ENCODE data around the gene HIVEP3. TPM values are rescaled to one million over a fixed set of nuclear protein-coding genes. Genes with fewer than 3 reads are reported as not detected.

HIVEP3 gene
- total RNA-seq, 1 experiment from 2014 or later, result 0.55 TPM

DNA sequence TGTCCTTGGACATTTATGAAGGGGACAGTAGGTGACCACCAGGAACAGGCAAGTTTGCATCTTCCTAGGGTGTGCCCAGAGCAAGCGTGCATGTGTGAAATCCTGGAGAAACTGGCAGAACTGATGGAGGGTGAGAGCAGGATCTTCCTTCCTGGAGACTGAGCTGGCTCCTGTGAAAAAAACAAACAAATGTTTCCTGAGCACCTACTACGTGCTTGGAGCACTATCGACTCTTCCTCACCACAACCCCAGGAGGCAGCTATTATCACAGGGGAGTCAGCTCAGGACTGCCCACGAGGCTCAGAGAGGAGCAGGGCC lies 432.7 kb downstream of the HIVEP3 start:
- CTCF ChIA-PET, result interaction anchor here (0.9 to 7.9 kb wide), 6 partner anchors 9 to 62 kb away, joined by 3 to 84 read pairs (median 4); no protein-coding TSS in a partner anchor
- H3K4me3 Mint-ChIP-seq, result peak overlapping the region; percentile 21; the same call in 1 of the 2 replicates
- peaks cover 9% of the 10 kb centered on the region for H3K9me3 Mint-ChIP-seq
- POLR2A ChIA-PET, result no interaction called here
- H3K27ac Mint-ChIP-seq, result peak overlapping the region; percentile 55
- H3K36me3 Mint-ChIP-seq, result no peaks in the 10 kb centered on the region
- H3K27me3 Mint-ChIP-seq (ENCODE audit: low read depth), result peaks cover 14% of the 10 kb centered on the region; the same call in 1 of the 2 replicates
- ATAC-seq (no peak), DNase-seq (ENCODE audit: low spot score) (no peak)
- TF ChIP-seq, protein P1, sequence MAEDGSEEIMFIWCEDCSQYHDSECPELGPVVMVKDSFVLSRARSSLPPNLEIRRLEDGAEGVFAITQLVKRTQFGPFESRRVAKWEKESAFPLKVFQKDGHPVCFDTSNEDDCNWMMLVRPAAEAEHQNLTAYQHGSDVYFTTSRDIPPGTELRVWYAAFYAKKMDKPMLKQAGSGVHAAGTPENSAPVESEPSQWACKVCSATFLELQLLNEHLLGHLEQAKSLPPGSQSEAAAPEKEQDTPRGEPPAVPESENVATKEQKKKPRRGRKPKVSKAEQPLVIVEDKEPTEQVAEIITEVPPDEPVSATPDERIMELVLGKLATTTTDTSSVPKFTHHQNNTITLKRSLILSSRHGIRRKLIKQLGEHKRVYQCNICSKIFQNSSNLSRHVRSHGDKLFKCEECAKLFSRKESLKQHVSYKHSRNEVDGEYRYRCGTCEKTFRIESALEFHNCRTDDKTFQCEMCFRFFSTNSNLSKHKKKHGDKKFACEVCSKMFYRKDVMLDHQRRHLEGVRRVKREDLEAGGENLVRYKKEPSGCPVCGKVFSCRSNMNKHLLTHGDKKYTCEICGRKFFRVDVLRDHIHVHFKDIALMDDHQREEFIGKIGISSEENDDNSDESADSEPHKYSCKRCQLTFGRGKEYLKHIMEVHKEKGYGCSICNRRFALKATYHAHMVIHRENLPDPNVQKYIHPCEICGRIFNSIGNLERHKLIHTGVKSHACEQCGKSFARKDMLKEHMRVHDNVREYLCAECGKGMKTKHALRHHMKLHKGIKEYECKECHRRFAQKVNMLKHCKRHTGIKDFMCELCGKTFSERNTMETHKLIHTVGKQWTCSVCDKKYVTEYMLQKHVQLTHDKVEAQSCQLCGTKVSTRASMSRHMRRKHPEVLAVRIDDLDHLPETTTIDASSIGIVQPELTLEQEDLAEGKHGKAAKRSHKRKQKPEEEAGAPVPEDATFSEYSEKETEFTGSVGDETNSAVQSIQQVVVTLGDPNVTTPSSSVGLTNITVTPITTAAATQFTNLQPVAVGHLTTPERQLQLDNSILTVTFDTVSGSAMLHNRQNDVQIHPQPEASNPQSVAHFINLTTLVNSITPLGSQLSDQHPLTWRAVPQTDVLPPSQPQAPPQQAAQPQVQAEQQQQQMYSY (CRISPR knock-in tag; IDR thresholded peaks at IDR 0.05), result peak; percentile 57
- TF ChIP-seq ZNF263 (CRISPR knock-in tag; IDR thresholded peaks at IDR 0.05; ENCODE audit: low read depth) (0 out of 2 replicates have a peak, but pooled peaks have one; percentile 50), ELF4 (CRISPR knock-in tag; IDR thresholded peaks at IDR 0.05; ENCODE audit: low read depth) (no peak)
- H3K4me1 Mint-ChIP-seq, result peaks cover 44% of the 10 kb centered on the region

DNA sequence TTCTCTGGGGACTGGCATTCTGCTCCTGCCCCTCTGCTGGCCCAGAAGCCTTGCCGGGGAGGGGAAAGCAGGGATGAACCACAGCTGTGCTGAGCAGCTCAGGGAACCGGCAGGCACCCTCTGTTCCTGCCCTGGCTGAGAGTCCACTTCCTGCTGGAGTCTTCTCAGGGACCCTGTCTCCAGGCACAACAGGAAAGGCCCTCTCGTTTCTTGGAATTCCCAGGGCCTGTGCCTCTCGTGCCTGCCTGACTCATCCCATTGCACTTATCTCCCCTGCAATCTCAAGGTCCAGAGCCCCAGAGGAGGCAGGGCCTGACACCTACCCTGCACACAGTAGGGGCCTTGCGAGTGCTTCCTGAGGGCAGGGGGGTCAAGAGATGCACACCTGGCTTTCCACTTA lies 433.1 kb downstream of the HIVEP3 start:
- Mint-ChIP-seq H3K27me3 (ENCODE audit: low read depth) (peaks cover 14% of the 10 kb centered on the region; the same call in 1 of the 2 replicates), H3K4me1 (peaks cover 44% of the 10 kb centered on the region), H3K9me3 (peaks cover 9% of the 10 kb centered on the region), H3K4me3 (no peak overlapping the region), H3K27ac (no peak overlapping the region), H3K36me3 (no peaks in the 10 kb centered on the region)
- ChIA-PET POLR2A (no interaction called here), CTCF (interaction anchor here (0.9 to 7.9 kb wide), 5 partner anchors 9 to 62 kb away, joined by 3 to 84 read pairs (median 5); no protein-coding TSS in a partner anchor)
- no peak for TF ChIP-seq CREB1 (CRISPR knock-in tag; IDR thresholded peaks at IDR 0.05)
- TF ChIP-seq FOXP1 (CRISPR knock-in tag; IDR thresholded peaks at IDR 0.05; ENCODE audit: borderline replicate concordance), result no peak
- DNase-seq (ENCODE audit: low spot score) (no peak), ATAC-seq (no peak)

DNA sequence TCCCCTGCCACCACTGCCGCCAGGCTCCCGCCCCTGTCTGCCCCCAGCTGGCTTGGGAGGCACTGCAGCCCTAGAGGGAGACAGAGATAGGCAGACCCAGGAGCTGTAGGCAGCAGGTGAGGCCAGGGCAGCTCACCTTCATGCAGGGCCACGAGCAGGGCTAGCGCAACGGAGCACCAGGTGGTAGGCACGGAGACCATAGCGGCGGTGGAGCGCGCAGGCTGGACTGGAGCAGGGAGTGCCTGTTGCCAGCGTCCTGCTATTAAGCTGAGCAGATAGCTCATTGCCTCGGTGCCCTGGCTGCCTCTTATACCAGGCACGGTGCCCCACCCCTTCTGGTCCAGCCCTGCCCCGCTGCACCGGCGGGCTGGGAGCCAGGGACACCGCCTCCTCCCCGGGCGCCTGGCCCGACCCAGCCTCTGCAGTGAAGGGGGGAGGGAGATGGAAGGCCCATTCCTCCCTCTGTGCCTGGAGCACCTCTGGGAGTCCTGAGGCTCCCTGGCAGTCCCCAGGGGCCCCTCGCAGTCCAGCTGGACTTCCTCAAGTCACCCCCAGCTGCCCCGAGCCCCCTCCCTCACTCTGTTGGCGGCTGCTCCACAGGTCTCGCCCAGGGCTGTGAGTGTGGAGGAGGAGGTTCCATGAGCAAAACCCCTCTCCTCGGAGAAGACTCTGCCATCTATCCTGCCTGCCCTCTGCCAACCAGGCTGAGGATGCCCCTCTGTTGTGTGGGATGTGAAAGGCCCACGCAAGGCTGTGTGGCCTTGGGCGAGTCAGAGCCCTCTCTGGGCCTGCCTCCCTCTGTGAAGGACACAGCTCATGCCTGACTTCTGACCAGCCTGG lies 434.1 kb downstream of the HIVEP3 start, which contains the start of gene EDN2:
Gene EDN2, minus strand, starts transcription at position 282 of the 840 bp plus-strand sequence. Its CDS starts 82 bp downstream, at position 200.
- peaks cover 14% of the 10 kb centered on the region; the same call in 1 of the 2 replicates for H3K27me3 Mint-ChIP-seq (ENCODE audit: low read depth)
- DNase-seq (ENCODE audit: low spot score), result peak; percentile 55
- no peak within 1 kb of the TSS for H3K4me3 Mint-ChIP-seq
- H3K36me3 Mint-ChIP-seq, result no peaks in the 10 kb centered on the region
- H3K4me1 Mint-ChIP-seq, result peaks cover 44% of the 10 kb centered on the region
- ATAC-seq, result peak; percentile 65
- ChIA-PET CTCF (interaction anchor here (0.6 to 7.9 kb wide), 25 partner anchors 7 to 207 kb away, joined by 3 to 84 read pairs (median 4); no protein-coding TSS in a partner anchor), POLR2A (no interaction called here)
- peaks cover 4% of the 10 kb centered on the region for H3K9me3 Mint-ChIP-seq
- H3K27ac Mint-ChIP-seq, result no peak within 1 kb of the TSS
- TF ChIP-seq, protein P2, sequence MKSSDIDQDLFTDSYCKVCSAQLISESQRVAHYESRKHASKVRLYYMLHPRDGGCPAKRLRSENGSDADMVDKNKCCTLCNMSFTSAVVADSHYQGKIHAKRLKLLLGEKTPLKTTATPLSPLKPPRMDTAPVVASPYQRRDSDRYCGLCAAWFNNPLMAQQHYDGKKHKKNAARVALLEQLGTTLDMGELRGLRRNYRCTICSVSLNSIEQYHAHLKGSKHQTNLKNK (CRISPR knock-in tag; IDR thresholded peaks at IDR 0.05), result no peak
- TF ChIP-seq MYBL2 (CRISPR knock-in tag; IDR thresholded peaks at IDR 0.05) (no peak), FOXP4 (CRISPR knock-in tag; IDR thresholded peaks at IDR 0.05) (no peak), ELF4 (CRISPR knock-in tag; IDR thresholded peaks at IDR 0.05; ENCODE audit: low read depth) (no peak), GABPB1 (CRISPR knock-in tag; IDR thresholded peaks at IDR 0.05) (no peak), ZNF232 (CRISPR knock-in tag; IDR thresholded peaks at IDR 0.05) (no peak), TEAD4 (CRISPR knock-in tag; IDR thresholded peaks at IDR 0.05) (no peak)
- TF ChIP-seq, protein P3, sequence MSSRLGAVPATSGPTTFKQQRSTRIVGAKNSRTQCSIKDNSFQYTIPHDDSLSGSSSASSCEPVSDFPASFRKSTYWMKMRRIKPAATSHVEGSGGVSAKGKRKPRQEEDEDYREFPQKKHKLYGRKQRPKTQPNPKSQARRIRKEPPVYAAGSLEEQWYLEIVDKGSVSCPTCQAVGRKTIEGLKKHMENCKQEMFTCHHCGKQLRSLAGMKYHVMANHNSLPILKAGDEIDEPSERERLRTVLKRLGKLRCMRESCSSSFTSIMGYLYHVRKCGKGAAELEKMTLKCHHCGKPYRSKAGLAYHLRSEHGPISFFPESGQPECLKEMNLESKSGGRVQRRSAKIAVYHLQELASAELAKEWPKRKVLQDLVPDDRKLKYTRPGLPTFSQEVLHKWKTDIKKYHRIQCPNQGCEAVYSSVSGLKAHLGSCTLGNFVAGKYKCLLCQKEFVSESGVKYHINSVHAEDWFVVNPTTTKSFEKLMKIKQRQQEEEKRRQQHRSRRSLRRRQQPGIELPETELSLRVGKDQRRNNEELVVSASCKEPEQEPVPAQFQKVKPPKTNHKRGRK (CRISPR knock-in tag; IDR thresholded peaks at IDR 0.05; ENCODE audit: borderline replicate concordance), result no peak
- TF ChIP-seq, protein P4, sequence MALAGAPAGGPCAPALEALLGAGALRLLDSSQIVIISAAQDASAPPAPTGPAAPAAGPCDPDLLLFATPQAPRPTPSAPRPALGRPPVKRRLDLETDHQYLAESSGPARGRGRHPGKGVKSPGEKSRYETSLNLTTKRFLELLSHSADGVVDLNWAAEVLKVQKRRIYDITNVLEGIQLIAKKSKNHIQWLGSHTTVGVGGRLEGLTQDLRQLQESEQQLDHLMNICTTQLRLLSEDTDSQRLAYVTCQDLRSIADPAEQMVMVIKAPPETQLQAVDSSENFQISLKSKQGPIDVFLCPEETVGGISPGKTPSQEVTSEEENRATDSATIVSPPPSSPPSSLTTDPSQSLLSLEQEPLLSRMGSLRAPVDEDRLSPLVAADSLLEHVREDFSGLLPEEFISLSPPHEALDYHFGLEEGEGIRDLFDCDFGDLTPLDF (CRISPR knock-in tag; IDR thresholded peaks at IDR 0.05), result no peak
- TF ChIP-seq, protein P5, sequence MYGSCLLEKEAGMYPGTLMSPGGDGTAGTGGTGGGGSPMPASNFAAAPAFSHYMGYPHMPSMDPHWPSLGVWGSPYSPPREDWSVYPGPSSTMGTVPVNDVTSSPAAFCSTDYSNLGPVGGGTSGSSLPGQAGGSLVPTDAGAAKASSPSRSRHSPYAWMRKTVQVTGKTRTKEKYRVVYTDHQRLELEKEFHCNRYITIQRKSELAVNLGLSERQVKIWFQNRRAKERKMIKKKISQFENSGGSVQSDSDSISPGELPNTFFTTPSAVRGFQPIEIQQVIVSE (CRISPR knock-in tag; IDR thresholded peaks at IDR 0.05; ENCODE audit: borderline replicate concordance), result no peak
- TF ChIP-seq, protein P6, sequence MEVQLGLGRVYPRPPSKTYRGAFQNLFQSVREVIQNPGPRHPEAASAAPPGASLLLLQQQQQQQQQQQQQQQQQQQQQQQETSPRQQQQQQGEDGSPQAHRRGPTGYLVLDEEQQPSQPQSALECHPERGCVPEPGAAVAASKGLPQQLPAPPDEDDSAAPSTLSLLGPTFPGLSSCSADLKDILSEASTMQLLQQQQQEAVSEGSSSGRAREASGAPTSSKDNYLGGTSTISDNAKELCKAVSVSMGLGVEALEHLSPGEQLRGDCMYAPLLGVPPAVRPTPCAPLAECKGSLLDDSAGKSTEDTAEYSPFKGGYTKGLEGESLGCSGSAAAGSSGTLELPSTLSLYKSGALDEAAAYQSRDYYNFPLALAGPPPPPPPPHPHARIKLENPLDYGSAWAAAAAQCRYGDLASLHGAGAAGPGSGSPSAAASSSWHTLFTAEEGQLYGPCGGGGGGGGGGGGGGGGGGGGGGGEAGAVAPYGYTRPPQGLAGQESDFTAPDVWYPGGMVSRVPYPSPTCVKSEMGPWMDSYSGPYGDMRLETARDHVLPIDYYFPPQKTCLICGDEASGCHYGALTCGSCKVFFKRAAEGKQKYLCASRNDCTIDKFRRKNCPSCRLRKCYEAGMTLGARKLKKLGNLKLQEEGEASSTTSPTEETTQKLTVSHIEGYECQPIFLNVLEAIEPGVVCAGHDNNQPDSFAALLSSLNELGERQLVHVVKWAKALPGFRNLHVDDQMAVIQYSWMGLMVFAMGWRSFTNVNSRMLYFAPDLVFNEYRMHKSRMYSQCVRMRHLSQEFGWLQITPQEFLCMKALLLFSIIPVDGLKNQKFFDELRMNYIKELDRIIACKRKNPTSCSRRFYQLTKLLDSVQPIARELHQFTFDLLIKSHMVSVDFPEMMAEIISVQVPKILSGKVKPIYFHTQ (CRISPR knock-in tag; IDR thresholded peaks at IDR 0.05), result no peak
- TF ChIP-seq, protein P7, sequence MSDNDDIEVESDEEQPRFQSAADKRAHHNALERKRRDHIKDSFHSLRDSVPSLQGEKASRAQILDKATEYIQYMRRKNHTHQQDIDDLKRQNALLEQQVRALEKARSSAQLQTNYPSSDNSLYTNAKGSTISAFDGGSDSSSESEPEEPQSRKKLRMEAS (CRISPR knock-in tag; IDR thresholded peaks at IDR 0.05), result no peak

All from WTC11 (cell line).